H9 (cell line): ENCODE results near the gene GRIN2B. TPM values are rescaled to one million over a fixed set of nuclear protein-coding genes. Genes with fewer than 3 reads are reported as not detected.

Experiments used
- DNase-seq: peaks from one replicate; pipeline ENCODE4 v3.0.0-alpha.2; 2017
- H2AFZ ChIP-seq: one replicate; pipeline ENCODE4 v1.6.1; 2013; ENCODE audit warnings: mild to moderate bottlenecking, low read length, control low read depth, moderate library complexity
- H2AK5ac ChIP-seq: 2 replicates; pipeline ENCODE4 v1.6.1; 2013; ENCODE audit warnings: low read length, control low read depth, mixed read lengths; ENCODE audit not compliant: insufficient read length
- H2BK120ac ChIP-seq: one replicate; pipeline ENCODE4 v1.6.1; 2013; ENCODE audit warnings: low read depth, mild to moderate bottlenecking, low read length, control low read depth, inconsistent platforms; ENCODE audit not compliant: poor library complexity, severe bottlenecking
- H2BK12ac ChIP-seq: 2 replicates; pipeline ENCODE4 v1.6.1; 2013; ENCODE audit warnings: low read length, control low read depth, mixed read lengths, low read depth; ENCODE audit not compliant: insufficient read length
- H2BK15ac ChIP-seq: 2 replicates; pipeline ENCODE4 v1.6.1; 2013; ENCODE audit warnings: low read depth, low read length, control low read depth
- H2BK20ac ChIP-seq: one replicate; pipeline ENCODE4 v1.6.1; 2013; ENCODE audit warnings: low read depth, mild to moderate bottlenecking, low read length, control low read depth, inconsistent platforms; ENCODE audit not compliant: poor library complexity, severe bottlenecking
- H2BK5ac ChIP-seq: 2 replicates; pipeline ENCODE4 v1.6.1; 2013; ENCODE audit warnings: low read length, control low read depth, mixed read lengths; ENCODE audit not compliant: insufficient read length
- H3K14ac ChIP-seq: 2 replicates; pipeline ENCODE4 v1.6.1; 2013; ENCODE audit warnings: low read length, control low read depth; ENCODE audit not compliant: insufficient read depth
- H3K18ac ChIP-seq: 2 replicates; pipeline ENCODE4 v1.6.1; 2013; ENCODE audit warnings: low read depth, mild to moderate bottlenecking, mixed read lengths, low read length, control low read depth; ENCODE audit not compliant: insufficient read length
- H3K23ac ChIP-seq: 2 replicates; pipeline ENCODE4 v1.6.1; 2013; ENCODE audit warnings: low read length, control low read depth, mixed read lengths, low read depth; ENCODE audit not compliant: insufficient read length
- H3K23me2 ChIP-seq: 2 replicates; pipeline ENCODE4 v1.6.1; 2013; ENCODE audit warnings: low read depth, mild to moderate bottlenecking, mixed read lengths, low read length, control low read depth; ENCODE audit not compliant: insufficient read length, poor library complexity, severe bottlenecking
- H3K27ac ChIP-seq: 2 replicates; pipeline ENCODE4 v1.5.1; 2013; ENCODE audit warnings: low read length, control low read depth, mixed read lengths, low read depth; ENCODE audit not compliant: insufficient read length
- H3K27me3 ChIP-seq: 2 replicates; pipeline ENCODE4 v1.6.1; 2013; ENCODE audit warnings: low read length, control low read depth, inconsistent platforms; ENCODE audit not compliant: insufficient read depth
- H3K4ac ChIP-seq: 2 replicates; pipeline ENCODE4 v1.6.1; 2013; ENCODE audit warnings: low read depth, mild to moderate bottlenecking, control low read depth, inconsistent platforms, low read length, moderate library complexity
- H3K4me1 ChIP-seq: 2 replicates; pipeline ENCODE4 v1.6.1; 2013; ENCODE audit warnings: low read length, control low read depth, inconsistent platforms; ENCODE audit not compliant: insufficient read depth
- H3K4me2 ChIP-seq: 2 replicates; pipeline ENCODE4 v1.6.1; 2013; ENCODE audit warnings: low read length, control low read depth, mixed read lengths; ENCODE audit not compliant: insufficient read length, insufficient read depth
- H3K56ac ChIP-seq: 2 replicates; pipeline ENCODE4 v1.6.1; 2013; ENCODE audit warnings: low read depth, mild to moderate bottlenecking, mixed read lengths, low read length, control low read depth; ENCODE audit not compliant: insufficient read length
- H3K79me1 ChIP-seq: 2 replicates; pipeline ENCODE4 v1.6.1; 2013; ENCODE audit warnings: low read depth, mild to moderate bottlenecking, moderate library complexity, low read length, control low read depth, inconsistent platforms; ENCODE audit not compliant: insufficient read depth, poor library complexity, severe bottlenecking
- H3K79me2 ChIP-seq: 2 replicates; pipeline ENCODE4 v1.6.1; 2013; ENCODE audit warnings: low read length, control low read depth, inconsistent platforms; ENCODE audit not compliant: insufficient read depth
- H3K9ac ChIP-seq: 2 replicates; pipeline ENCODE4 v1.6.1; 2013; ENCODE audit warnings: low read length, control low read depth, mixed read lengths; ENCODE audit not compliant: insufficient read length; ENCODE audit errors: extremely low read depth
- H3K9me3 ChIP-seq: one replicate; pipeline ENCODE4 v1.6.1; 2013; ENCODE audit warnings: low read depth, low read length, inconsistent platforms; ENCODE audit not compliant: control insufficient read depth
- H3T11ph ChIP-seq: one replicate; pipeline ENCODE4 v1.6.1; 2013; ENCODE audit warnings: mild to moderate bottlenecking, low read length, control low read depth, inconsistent platforms
- H4K20me1 ChIP-seq: one replicate; pipeline ENCODE4 v1.6.1; 2013; ENCODE audit not compliant: control insufficient read depth, insufficient read length, insufficient read depth
- H4K5ac ChIP-seq: 2 replicates; pipeline ENCODE4 v1.6.1; 2013; ENCODE audit warnings: low read depth, mild to moderate bottlenecking, mixed read lengths, low read length, control low read depth; ENCODE audit not compliant: insufficient read length
- H4K8ac ChIP-seq: replicated peaks from 2 replicates; pipeline ENCODE4 v1.6.1; 2013; ENCODE audit warnings: low read length, control low read depth, mixed read lengths, low read depth; ENCODE audit not compliant: insufficient read length
- H4K91ac ChIP-seq: 2 replicates; pipeline ENCODE4 v1.6.1; 2013; ENCODE audit warnings: low read depth, mild to moderate bottlenecking, moderate library complexity, mixed read lengths, low read length, control low read depth; ENCODE audit not compliant: insufficient read length
- H3K27ac Mint-ChIP-seq, 3 experiments: 2 replicates in 2 of 3; 3 replicates in 1 of 3; pipeline ENCODE4 v1.8.0; 2020 to 2021; ENCODE audit warnings: mixed read lengths in 3 of 3, mild to moderate bottlenecking in 1 of 3, moderate library complexity in 1 of 3
- H3K27me3 Mint-ChIP-seq: 2 replicates; pipeline ENCODE4 v1.8.0; 2021; ENCODE audit warnings: low read depth, mild to moderate bottlenecking, moderate library complexity, mixed read lengths
- H3K36me3 Mint-ChIP-seq, 3 experiments: 2 replicates in 2 of 3; 3 replicates in 1 of 3; pipeline ENCODE4 v1.8.0; 2020 to 2021; ENCODE audit warnings: low read depth in 3 of 3, mixed read lengths in 3 of 3; ENCODE audit not compliant: insufficient read depth in 1 of 3
- H3K4me1 Mint-ChIP-seq, 2 experiments: 2 replicates each; pipeline ENCODE4 v1.8.0; 2020; ENCODE audit warnings: mixed read lengths in 2 of 2
- H3K4me3 Mint-ChIP-seq, 2 experiments: 2 replicates in 1 of 2; 3 replicates in 1 of 2; pipeline ENCODE4 v1.8.0; 2020 to 2021; ENCODE audit warnings: mild to moderate bottlenecking in 2 of 2, mixed read lengths in 2 of 2, moderate library complexity in 1 of 2
- H3K9me3 Mint-ChIP-seq, 2 experiments: 2 replicates in 1 of 2; 3 replicates in 1 of 2; pipeline ENCODE4 v1.8.0; 2020; ENCODE audit warnings: mild to moderate bottlenecking in 2 of 2, mixed read lengths in 2 of 2, moderate library complexity in 1 of 2
- CTCF ChIP-seq: fragments of 200-600 bp; sonication (generic); conservative IDR thresholded peaks from 3 replicates; pipeline ENCODE4 v1.8.0; 2021; ENCODE audit warnings: antibody characterized with exemption, mild to moderate bottlenecking
- WGBS: extraction: QIAGEN DNeasy Blood & Tissue Kit; methylation state at CpG from one replicate; pipeline ENCODE4 v1.1.7; 2013; ENCODE audit warnings: missing lambda C conversion rate, low lambda C conversion rate, mixed read lengths; ENCODE audit not compliant: insufficient read length; ENCODE audit errors: extremely low coverage; 5-methylcytosine and 5-hydroxymethylcytosine counted together
- total RNA-seq: library from RNA; stranded (reverse); gene quantifications from 2 replicates; pipeline ENCODE4 v1.2.1, GENCODE V29; 2021

Gene GRIN2B
- total RNA-seq, 1 experiment from 2014 or later, result 0.13 TPM

GRCh38 chr12:14018080-14018479, 36.7 kb upstream of the GRIN2B start:
- Histone ChIP-seq H3K9ac (no peak overlapping the region), H3K4me1 (no peaks in the 10 kb centered on the region), H3K79me2 (no peaks in the 10 kb centered on the region), H4K8ac (no peak overlapping the region), H4K91ac (no peak overlapping the region), H2BK20ac (no peak overlapping the region), H3T11ph (no peak overlapping the region), H2BK15ac (no peak overlapping the region), H4K20me1 (no peaks in the 10 kb centered on the region), H3K4me2 (no peak overlapping the region), H2BK5ac (no peak overlapping the region), H3K27me3 (no peaks in the 10 kb centered on the region), H4K5ac (no peak overlapping the region), H2BK12ac (no peak overlapping the region), H3K27ac (no peak overlapping the region), H2AK5ac (no peak overlapping the region), H3K9me3 (no peaks in the 10 kb centered on the region), H3K18ac (no peak overlapping the region), H3K56ac (no peak overlapping the region), H3K4ac (no peak overlapping the region), H2AFZ (no peak overlapping the region), H3K23me2 (no peaks in the 10 kb centered on the region), H3K79me1 (no peaks in the 10 kb centered on the region), H3K23ac (no peak overlapping the region), H2BK120ac (no peak overlapping the region), H3K14ac (no peak overlapping the region)
- Mint-ChIP-seq H3K9me3 (no peaks in the 10 kb centered on the region), H3K4me3 (no peak overlapping the region), H3K27ac (no peak overlapping the region), H3K4me1 (no peaks in the 10 kb centered on the region), H3K36me3 (no peaks in the 10 kb centered on the region), H3K27me3 (no peaks in the 10 kb centered on the region)
- no CpG with 5 or more reads among the region's 2 CpGs for WGBS
- no peak for TF ChIP-seq CTCF
- no peak for DNase-seq
